Stimulated activated CD4-positive, alpha-beta T cell treated with anti-CD3 and anti-CD28 coated beads, TNF-alpha, amount 100 ng/mL, for 4 hours (primary cell): Measurements from ENCODE around the gene RIMBP2.

Source experiments
- DNase-seq, 3 experiments: peaks; one replicate each; pipeline ENCODE4 v3.0.0-alpha.2; 2020; ENCODE audit warnings: low read depth in 3 of 3

Gene RIMBP2

DNA sequence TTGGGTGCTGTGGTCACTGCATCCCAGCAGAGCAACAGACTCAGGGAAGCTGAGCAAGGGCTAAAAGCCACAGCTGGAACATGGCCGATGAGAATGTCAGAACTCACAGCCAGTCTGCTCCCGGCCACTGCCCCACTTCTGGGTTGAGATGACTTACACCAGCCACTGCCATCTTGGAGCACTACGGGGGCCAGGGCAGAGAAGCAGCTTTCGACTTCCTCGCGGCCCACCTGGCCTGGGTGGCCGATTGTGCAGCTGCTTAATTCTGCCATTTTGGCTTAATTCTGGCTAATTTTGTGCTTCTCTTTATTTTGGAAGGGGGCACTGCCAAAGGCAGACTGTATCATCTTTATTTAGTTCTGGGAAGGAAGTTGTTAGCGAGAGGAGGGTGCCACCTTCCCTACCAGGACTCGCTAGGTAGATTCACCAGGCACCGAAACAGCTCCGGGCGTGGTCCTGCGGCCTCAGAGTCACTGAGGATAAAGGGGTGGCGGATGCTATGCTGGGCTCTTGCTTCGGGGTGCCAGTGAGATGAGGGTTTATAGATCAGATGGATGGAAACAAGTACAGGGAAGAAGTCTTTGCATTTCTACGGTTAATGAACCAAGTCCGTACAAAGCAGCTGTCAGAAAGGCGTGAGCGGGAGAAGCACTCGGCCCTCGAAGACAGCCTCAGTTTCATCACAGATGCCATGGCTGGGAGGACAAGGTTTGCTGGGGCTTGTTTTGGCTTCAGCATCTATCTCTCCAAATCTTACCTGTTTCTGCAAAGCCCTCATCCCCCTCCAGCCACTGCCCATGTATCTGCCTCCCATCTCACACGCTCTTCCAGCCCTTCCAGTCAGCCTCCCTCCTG lies 230.6 kb downstream of the RIMBP2 start:
- no peak for DNase-seq

DNA sequence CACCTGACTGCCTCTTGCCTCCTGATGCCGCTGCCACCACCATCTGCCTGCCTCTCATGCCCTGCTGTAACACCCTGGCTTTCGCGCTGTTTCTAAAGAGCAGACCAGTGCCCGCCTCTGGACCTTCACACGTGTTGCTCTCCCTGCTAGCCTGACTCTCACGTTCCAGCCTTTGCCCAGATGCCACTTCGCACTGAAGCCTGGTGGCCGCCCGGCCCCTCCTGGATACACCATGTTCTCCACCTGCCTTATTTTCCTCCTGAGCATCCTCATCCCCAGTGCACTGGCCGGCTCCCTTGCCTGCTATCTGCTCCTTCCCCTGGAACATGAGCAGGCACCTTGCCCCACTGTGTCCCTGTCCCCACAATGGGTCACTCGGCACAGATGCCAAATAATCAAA lies 231.9 kb downstream of the RIMBP2 start:
- no peak for DNase-seq

- no peak for DNase-seq
Measured at GRCh38 chr12:130483616-130484180, 232.4 kb downstream of the RIMBP2 start.

DNA sequence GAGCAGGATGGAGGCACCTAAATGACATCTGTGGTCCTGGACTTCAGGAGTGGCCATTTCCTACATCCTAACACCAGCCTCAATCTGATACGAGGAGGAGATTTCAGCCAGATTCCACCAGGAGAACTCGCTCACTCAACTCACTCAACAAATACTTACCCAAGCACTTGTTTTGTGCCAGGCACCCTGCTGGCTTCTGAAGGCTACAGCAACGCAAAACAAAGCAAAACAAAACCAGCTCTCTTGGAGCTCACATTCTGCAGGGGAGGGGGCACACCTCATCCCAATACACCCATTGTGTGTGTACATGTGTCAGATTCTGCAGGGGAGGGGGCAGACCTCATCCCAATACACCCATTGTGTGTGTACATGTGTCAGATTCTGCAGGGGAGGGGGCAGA lies 233.7 kb downstream of the RIMBP2 start:
- no peak for DNase-seq

DNA sequence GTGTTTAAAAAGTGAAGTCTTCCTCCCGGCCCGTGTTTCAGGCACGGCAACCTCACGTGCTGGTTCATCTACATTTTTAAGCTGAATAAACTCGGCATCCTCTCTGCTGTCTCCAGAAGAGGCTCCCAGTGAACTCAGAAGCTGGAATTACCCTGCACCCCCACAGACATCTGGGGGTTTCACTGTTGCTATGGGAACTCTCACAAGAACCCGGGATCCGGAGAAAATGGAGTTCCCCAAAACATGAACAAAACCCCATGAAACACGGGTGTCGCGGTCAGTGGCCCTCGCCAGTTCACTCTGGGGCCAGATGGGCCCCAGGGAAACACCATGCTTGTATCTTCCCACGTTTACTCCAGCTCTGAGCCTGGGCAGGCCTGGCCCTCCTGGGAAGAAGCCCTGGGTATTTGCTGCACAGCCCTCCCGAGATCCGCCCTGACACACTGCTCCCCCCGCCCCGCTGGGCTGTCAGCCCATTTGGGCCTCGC lies 234.7 kb downstream of the RIMBP2 start:
- DNase-seq, result no peak

GRCh38 chr12:130480887-130481286 lies 235.2 kb downstream of the RIMBP2 start:
- DNase-seq, result no peak

DNA sequence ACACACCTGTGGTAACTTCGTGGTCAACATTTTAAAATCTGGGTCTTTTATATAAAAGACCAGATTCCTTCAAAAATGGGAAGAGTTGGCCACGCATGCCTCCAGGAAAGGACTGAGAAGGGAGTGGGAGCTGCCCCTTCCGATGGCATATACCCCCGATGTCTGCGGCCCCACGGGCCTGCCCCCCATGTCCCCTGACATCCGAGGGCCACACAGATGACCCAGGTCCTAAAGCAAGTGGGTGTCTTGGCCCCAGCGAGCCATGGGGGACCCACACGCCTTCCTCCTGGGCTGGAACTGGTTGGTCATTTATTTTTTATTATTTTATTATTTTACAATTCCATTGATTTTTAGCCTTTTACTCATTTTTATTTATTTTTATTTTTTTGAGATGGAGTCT lies 235.9 kb downstream of the RIMBP2 start:
- DNase-seq, result no peak

- no peak for DNase-seq
Measured at GRCh38 chr12:130479401-130480125, 236.5 kb downstream of the RIMBP2 start.

DNA sequence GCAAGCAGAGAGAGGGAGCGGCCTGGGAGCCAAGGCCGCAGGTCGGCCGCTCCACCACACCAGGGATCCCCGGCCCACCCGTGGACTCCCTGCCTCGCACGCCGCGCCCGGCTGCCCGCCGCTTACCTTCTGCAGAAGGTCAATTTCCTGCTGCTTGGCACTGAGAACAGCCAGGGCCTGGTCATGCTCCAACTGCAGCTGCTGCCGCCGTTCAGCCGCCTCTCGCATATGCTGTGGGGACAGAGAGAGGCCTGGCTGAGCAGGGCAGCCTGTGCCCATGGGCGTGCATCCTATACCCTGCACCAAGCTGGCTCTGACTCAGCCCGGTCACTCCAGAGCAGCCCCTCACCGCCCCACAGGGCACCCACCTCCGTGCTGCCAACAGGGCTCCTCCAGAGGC lies 237.3 kb downstream of the RIMBP2 start:
- DNase-seq, result no peak

DNA sequence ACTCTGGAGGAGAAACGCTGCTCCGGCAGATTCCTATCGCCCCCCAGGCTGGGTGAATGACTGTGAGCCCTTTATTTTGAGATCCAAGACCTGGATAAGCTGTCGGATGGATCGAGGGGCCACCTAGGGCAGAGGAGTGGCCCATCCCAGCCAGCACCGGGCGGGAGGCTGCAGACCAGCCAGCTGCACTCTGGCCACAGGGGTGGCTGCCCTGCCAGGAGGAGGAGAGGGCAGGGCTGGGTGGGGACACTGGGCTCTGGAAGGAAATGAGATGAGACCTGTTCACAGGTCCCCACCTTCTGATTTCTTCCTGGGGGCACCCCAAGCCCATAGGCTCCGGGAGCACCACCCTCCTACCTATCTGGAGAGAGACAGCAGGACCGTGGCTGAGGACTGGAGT lies 238.4 kb downstream of the RIMBP2 start:
- no peak for DNase-seq

GRCh38 chr12:130477266-130477665 lies 238.8 kb downstream of the RIMBP2 start:
- DNase-seq, result no peak

DNA sequence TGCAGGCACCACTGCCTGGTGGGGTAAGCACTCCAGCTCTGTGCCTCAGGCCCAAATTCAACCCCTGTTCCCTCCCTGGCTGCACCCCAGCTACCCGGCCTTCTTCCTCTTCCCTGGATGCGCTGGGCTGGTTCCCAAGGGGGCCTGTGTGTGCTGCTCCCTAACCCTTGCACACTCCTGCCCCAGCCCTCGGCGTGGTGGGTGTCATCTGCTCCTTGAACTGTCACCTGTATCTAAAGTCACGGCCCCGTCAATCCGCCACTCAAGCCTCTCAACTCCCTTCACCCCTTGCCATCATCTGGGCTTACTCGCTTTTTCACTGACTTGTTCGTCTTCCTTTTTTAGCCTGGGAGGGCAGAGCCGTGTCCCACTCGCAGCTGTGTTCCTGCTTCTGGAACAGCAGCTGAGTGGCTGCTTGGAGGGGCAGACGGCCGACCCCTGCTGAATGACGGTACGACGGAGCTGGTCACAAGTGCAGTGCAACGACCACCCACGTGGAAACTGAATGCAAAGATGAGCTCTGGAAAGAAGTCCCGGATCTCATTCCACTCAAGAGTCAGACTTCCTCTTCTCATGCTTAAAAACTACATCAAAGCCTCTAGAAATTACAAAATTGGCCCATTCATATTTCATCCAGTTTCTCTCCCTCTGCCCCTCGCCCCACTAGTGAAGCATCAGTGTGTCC lies 239.5 kb downstream of the RIMBP2 start:
- DNase-seq, result no peak

DNA sequence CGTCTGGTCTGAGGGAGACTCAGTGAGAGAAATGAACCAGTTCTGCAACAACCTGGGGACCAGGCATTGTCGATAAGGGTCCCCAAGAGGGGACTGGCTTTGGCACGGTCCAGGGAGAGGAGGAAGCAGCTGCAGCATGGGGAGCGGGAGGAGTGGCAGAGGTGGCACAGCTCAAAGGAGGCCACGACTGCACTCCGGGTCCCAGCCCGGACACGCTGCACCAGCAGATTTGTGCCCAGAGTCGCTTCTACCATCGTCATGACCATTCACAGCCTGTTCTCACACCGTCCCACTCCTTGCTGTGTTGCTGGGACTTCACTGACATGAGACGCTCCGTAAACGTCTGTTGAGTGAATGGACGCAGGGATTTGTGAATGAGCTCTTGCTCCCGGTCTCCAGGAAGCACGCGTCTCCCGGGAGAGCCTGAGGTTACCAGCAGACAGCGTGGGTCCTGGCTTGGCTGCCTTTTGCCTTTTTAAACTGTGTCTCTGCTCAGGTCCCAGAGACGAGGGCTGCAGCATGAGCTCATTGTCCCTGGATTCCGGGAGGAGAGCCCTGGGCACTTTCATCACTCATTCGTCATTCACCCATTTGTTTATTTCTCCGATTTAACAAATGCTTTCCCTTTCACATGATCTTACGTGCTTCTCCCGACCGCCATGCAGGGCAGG lies 241.4 kb downstream of the RIMBP2 start:
- no peak for DNase-seq

DNA sequence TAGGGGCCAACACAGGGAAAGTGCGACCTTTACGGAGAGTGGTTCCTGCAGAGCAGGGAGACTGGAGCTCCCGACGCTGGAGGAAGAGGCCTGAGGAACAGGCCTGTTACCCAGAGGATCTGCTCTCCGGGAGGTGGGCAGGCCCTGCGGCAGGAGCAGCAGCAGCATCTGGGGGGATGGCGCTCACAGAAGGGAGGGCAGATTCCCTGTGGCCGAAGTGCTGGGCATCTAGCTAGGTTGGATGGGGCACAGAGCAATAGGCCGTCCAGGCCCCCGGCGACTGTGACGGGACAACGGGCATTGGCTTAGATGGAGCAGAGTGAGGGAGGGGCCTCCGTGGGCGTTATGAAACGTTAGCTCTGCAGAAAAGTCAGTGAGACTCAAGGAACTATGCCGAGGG lies 242.8 kb downstream of the RIMBP2 start:
- DNase-seq, result no peak

DNA sequence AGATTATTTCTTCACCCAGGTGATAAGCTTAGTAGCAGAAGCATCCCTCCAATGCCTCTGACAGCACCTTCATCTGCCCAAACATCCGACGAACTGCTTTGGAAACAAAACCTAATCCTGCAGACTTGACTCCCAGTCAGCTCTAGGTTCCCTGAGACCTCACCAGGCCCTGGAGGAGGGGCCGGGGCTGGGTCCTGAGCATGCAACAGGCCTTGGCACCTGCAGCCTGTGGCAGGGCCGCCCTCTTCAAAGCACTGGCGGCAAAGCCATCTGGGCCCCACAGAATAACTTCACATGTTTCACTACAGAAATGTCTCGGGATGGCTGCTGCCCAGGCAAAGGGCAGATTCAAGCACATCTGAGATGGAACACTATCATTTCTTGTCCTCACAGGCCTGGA lies 245.1 kb downstream of the RIMBP2 start:
- no peak for DNase-seq

DNA sequence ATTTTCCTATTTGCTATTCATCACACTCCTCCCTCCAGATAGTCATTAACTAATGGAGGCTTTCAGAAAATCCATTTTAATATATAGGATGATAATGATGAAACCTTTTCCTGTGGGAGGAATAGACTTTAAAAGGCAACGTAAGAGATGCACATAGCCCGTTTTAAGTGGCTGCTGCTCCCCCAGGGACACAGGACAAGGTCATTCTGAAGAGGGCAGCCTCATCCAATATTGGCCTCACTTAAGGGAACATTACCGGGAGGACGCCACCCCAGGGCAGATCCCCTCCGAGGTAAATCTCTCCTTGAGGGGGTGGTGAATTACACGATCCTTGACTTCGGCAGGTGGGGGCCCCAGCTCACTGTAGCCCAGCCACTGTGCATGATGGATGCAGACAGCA lies 246.5 kb downstream of the RIMBP2 start:
- DNase-seq, result no peak

DNA sequence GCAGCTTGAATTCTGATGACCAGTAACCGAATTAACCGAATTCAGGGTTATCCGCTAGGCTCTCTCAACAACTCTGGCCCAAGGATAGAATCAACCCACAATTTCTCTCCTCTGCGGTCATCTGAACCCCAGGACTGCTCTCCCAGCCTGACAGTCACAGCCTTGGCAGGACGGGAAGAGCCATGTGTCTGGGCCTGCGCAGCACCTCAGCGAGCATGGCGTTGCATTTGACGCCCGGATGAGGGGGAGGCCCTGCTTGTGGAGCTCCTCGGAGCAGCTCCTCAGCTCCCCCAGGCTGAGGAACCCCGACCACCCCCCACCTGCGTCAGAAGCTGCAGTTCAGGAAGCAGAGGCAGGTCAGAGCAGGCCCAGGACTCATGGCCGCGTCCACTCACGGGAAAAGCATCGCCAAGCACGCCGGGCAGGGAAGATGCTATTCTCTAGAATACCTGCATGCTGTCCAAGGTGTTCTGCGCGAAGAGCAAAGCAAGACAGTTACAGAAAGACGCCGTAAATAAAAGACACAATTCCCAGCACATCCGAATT lies 247.3 kb downstream of the RIMBP2 start:
- no peak for DNase-seq

DNA sequence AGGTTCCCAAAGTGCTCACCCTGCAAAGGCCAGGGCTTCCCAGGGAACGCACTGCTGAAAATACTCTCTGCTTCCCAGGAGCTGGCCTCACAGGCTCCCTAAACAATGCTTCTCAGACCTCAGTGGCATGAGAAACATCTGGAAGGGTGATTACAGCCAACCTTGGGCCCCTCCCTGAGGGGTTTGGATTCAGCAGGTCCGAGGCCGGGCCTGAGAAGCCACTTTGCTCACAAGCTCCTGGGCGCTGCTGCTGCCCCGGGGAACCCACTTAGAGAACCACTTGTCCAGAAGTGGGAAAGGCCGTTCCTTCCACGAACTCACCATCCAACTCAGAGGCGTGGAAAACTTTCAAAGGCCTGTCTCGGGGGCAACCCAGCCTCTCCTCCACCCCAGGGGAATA lies 247.9 kb downstream of the RIMBP2 start:
- no peak for DNase-seq

GRCh38 chr12:130465626-130466025 lies 250.5 kb downstream of the RIMBP2 start:
- DNase-seq, result no peak

DNA sequence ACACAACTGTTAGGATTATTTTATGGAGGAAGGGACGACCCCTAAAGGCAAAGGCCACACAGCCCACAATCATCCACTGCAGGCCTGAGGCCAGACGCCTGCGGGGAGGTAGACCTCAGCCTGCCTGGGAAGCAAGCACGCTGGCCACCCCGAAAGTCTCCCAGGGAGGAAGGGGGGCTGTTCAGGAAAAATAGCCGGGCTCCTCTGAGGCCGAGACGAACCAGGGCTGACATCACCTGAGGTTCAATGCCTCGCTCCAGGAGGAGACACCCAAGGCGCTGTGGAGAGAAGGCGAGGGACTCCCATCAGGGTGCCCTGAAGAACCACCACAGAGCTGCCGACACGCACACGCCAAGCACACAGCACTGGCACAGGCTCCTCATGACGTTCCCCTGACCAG lies 251.1 kb downstream of the RIMBP2 start:
- DNase-seq, result no peak
